GM12873 (cell line): Measurements from ENCODE around the gene RNF224.

Experiments
- CTCF ChIP-seq: IDR thresholded peaks from 2 replicates; pipeline ENCODE4 v1.5.1; 2012; ENCODE audit warnings: low read depth, mild to moderate bottlenecking, moderate library complexity, low read length, control low read depth; ENCODE audit not compliant: insufficient read depth; ENCODE audit errors: missing control alignments

RNF224 gene

GRCh38 chr9:137183980-137184595, 43.2 kb upstream of the RNF224 start:
- TF ChIP-seq CTCF = no peak

GRCh38 chr9:137184881-137185660, 42.2 kb upstream of the RNF224 start:
- no peak for TF ChIP-seq CTCF

- TF ChIP-seq CTCF = no peak
Measured at GRCh38 chr9:137185921-137186320, 41.4 kb upstream of the RNF224 start.

- TF ChIP-seq CTCF = no peak
Measured at GRCh38 chr9:137186385-137186784, 40.9 kb upstream of the RNF224 start.

GRCh38 chr9:137187386-137187785, 39.9 kb upstream of the RNF224 start:
- TF ChIP-seq CTCF = no peak

- TF ChIP-seq CTCF = no peak
Measured at GRCh38 chr9:137188086-137188489, 39.2 kb upstream of the RNF224 start.

- peak; percentile 53 for TF ChIP-seq CTCF
Measured at GRCh38 chr9:137188490-137189296, 38.6 kb upstream of the RNF224 start, which contains the start of the genes ANAPC2 and SSNA1. ANAPC2 (minus strand) TSS chr9:137188560; CDS start chr9:137188532, 28 bp downstream. SSNA1 (plus strand) TSS chr9:137188676; CDS start chr9:137188727, 51 bp downstream.
